SK-N-DZ (cell line): ENCODE results near the gene NAA10. TPM values are rescaled to one million over a fixed set of nuclear protein-coding genes. Genes with fewer than 3 reads are reported as not detected.
A peak's percentile ranks its signal among the peaks of the same experiment; 100 is the strongest.
"Not testable (repeated sequence)": the region's sequence is repeated elsewhere in the genome, so short reads cannot be mapped to it uniquely, and the experiment has no call there.

ENCODE experiments used
- DNase-seq: peaks from one replicate; pipeline ENCODE4 v3.0.0-alpha.2; 2015; ENCODE audit warnings: low spot score
- polyA plus RNA-seq, 2 experiments: library from polyadenylated mRNA; depleted of rRNA; stranded (reverse); fragments of >200 nt; gene quantifications; 2 replicates each; pipeline ENCODE4 v1.2.3, GENCODE V29; 2014

NAA10 gene
- 135 and 149 TPM in 2 replicates for polyA plus RNA-seq (2014; cell fraction: cytosol; rRNA removed)
- 176 and 329 TPM in 2 replicates for polyA plus RNA-seq (2014; cell fraction: nucleus; rRNA removed)

GRCh38 chrX:153934762-153935325, at the start of gene NAA10:
Gene NAA10 (minus strand): TSS chrX:153935037. CDS start chrX:153934904, 133 bp downstream.
- peak; percentile 64 for DNase-seq

GRCh38 chrX:153983321-153983801, 48.5 kb upstream of the NAA10 start:
- no peak for DNase-seq

GRCh38 chrX:153981771-153982533, 47.1 kb upstream of the NAA10 start:
- DNase-seq: no peak

GRCh38 chrX:153981231-153981630, 46.4 kb upstream of the NAA10 start:
- DNase-seq: no peak

GRCh38 chrX:153980394-153980793, 45.6 kb upstream of the NAA10 start:
- DNase-seq: not testable (repeated sequence)

GRCh38 chrX:153974726-153975286, 40.0 kb upstream of the NAA10 start:
- DNase-seq: no peak

- no peak for DNase-seq
These were observed 39.3 kb upstream of the NAA10 start for GRCh38 chrX:153974003-153974725.

GRCh38 chrX:153973127-153974002, 38.5 kb upstream of the NAA10 start:
- peak; percentile 13 for DNase-seq

GRCh38 chrX:153972368-153973126, 37.7 kb upstream of the NAA10 start, which contains the start of gene TMEM187:
Gene TMEM187 (plus strand): TSS chrX:153972754. CDS start chrX:153982063, 9,309 bp downstream.
- DNase-seq: peak; percentile 94

- peak; percentile 95 for DNase-seq
These were observed 36.9 kb upstream of the NAA10 start, which contains the start of gene HCFC1 for GRCh38 chrX:153971450-153972367. Gene HCFC1 (minus strand): TSS chrX:153971818. CDS start chrX:153970840, 978 bp downstream.

GRCh38 chrX:153971124-153971449, 36.2 kb upstream of the NAA10 start:
- DNase-seq: peak; percentile 87

- DNase-seq: peak; percentile 62
These were observed 35.7 kb upstream of the NAA10 start for GRCh38 chrX:153970357-153971123.

GRCh38 chrX:153969904-153970356, 35.1 kb upstream of the NAA10 start:
- no peak for DNase-seq

- DNase-seq: no peak
These were observed 34.5 kb upstream of the NAA10 start for GRCh38 chrX:153969125-153969903.

- no peak for DNase-seq
These were observed 33.9 kb upstream of the NAA10 start for GRCh38 chrX:153968754-153969124.

- DNase-seq: no peak
These were observed 33.4 kb upstream of the NAA10 start for GRCh38 chrX:153968255-153968654.

- DNase-seq: no peak
These were observed 32.8 kb upstream of the NAA10 start for GRCh38 chrX:153967536-153968224.
